ENCODE data around the gene TTC13.

Gene TTC13

DNA sequence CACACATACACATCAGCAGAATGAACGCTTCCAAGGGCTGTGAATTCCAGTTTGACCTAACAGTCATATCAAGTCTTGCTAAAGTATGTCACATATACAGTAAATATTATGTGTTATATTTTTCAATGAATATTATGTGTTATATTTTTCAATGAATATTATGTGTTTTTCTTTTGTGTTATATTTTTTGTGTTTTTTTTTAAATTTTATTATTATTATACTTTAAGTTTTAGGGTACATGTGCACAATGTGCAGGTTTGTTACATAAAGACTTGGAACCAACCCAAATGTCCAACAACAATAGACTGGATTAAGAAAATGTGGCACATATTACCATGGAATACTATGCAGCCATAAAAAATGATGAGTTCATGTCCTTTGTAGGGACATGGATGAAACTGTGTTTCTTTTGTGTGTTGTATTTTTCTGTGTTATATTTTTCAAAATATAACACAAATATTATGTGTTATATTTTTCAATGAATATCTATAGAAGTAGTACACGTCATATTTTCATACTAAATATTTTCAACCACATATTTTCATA, 35.5 kb downstream of the TTC13 start:
- no peak for DNase-seq

DNA sequence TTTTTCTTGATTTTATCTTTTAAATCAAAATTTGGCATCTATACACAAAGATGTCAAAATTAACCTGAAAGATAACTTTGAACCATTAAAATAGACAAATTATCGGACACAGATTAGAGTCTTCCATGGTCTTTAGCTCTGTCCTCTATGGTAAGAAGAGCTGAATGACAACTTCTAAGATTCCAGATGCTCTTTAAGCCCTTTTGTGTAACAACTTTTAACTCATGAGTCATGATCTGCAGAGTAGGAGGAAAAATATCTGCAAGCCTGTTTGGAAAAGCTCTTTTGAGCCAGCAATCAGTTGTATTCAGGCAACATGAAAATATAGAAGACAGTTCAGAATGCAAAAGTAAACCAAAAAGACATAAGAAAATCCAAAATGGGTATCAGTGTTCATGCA, 37.8 kb downstream of the TTC13 start:
- DNase-seq = no peak

DNA sequence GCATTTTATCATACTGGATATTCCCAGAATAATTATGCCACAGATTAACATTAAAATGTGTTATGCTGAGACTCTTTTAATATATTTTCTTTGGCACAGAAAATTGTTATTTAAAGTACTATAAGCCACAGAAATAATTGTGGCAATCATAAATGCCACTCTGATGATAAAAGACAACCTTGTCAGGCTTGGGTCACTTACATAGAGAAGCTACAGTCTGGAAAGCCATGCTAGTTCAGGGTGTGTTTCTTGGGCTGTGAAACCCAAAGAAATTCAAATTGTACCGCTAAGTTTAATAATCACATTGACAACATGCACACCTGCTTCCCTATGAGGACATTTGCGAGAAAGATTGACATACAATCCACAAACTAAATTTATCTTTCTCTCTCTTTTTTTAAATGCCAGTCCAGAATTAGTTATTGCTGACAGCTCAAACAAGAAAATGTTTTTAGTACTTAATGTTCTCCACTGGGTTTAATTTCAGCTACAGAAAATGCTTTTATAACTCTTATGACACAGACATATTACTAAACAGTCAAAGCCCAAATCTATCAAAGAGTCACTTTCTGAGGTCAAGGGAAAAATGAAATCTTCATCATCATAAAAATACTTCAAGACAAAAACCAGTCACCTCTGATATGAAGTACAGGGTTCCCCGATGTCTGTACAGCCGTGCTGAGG, 38.7 kb downstream of the TTC13 start:
- DNase-seq = no peak

DNA sequence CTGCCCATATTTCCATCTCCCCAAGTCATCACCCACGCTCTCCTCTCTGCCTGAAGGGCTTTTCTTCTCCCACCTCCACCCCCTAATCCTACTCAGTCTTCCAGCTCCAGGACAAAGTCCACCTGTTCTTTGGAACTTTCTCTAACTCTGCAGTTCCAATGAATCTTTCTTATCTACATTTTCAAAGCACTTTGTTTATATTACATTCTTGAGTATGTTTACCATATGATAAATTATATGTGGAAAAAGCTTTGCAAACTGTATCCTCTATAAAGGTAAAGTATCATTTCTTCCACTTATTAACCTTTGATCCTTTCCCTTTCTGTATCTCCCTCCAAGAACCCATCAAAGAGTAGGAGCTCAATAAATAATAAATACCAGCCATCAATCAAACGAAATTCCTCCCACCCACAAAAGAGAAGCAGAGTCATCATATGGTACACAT, 39.7 kb downstream of the TTC13 start:
- no peak for DNase-seq

DNA sequence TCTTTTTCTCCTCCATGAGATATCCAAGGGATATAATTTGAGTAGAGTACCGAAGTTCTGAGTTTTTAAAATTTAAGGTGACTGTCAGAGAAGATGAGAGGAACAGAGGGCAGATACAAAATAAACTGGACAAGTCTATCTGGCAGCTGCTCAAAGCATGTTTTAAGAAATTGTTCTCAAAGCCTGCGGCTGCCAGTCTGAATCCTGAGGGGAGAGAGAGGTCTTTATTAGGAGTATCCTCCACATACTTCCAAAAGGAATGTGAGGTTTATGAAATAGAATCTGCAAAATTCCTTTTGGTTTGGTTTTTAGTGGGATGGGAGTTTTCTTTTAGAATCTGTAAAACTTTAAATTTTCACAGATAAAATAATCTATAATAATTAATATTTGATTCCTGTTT, 41.3 kb downstream of the TTC13 start:
- no peak for DNase-seq

DNA sequence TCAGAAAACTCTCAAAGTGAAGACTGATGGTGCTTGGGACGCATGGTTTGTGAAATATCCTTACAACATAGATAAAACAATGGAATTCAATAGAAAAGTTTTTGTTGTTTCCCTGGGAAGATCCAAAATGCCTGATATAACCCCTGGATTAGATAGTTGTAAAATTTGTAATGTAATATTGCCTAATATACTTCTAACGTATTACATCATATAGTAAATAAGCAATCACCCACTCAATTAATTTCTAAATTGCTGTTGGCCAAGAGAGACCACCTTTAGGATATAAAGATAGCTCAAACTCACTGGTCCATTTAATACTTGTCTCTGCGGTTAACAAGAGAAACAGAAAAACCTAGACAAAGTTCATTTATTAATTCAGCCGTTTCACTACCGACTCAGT, 42.2 kb downstream of the TTC13 start:
- DNase-seq = no peak

DNA sequence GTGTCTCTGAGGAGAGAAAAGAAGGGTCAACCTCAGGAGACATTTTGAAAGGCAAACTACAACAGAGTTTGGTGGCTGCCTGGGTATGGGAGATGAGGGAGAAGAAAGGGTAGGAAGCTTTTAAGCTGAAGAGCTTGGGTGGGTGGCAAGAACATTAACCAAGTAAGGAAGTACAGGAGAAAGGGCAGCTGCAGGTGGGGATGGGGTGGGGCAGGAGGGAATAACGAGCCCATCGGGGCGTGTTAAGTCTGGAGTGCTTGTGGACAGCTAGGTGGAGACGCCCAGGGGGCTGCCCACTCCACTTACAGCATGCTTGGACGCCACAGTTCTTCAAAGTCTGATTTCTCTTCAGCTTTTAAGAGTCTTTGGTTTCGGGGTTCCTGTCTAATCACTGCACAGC, 42.8 kb downstream of the TTC13 start:
- no peak for DNase-seq

DNA sequence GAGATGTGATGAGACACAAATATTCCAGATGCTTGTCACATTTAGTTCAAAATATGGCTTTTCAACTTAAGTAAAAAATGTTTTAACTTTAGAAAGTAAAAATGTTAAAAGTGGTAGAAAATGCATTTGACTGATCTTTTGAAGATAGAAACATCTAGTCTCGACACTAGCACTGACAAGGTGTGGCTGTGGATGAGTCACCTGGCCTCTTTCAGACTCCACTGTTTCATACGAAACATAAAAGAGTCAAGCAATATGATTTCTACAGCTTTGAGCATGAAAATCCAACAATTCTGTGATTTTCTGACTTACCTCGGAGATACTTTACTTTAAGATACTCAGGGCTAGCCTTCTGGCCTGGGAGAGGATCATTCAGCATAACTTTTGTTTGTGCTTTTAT, 47.7 kb downstream of the TTC13 start:
- no peak for DNase-seq

DNA sequence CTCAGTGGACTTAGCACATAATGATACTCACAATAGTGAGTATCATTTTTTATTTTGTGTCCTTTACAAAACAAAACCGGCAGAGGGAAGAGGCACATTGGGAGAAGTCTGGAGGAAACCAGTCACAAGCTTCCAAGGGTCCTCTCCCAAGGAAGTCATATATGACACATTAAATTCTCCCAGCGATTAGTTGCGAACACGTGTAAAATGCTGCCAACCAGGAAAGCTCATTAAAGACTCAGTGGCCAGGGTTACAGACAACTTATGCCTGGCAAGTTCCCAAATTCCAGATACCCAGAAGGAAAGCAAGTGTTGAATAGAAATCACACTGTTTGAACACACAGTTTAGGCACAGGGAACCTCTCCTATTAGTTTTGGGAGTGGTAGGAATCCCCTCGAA, 52.5 kb downstream of the TTC13 start:
- no peak for DNase-seq

DNA sequence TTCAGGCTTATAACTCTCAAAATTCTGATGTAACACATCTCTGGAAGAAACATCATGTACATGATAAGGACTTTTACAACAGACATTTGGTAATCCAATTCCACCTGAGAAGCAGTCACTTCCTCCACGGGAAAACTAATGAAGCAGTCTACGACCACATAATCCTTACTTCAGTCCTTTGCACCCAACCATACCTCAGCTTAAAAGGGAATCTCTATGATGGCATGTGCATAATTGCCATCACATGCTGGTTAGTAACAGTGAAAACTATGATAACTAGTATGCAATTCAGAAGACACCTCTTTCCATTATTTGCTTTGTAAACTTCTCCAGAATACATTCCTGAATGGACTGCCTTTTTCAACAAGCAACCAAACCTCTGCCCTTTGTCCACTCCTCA, 53.1 kb downstream of the TTC13 start:
- no peak for DNase-seq

DNA sequence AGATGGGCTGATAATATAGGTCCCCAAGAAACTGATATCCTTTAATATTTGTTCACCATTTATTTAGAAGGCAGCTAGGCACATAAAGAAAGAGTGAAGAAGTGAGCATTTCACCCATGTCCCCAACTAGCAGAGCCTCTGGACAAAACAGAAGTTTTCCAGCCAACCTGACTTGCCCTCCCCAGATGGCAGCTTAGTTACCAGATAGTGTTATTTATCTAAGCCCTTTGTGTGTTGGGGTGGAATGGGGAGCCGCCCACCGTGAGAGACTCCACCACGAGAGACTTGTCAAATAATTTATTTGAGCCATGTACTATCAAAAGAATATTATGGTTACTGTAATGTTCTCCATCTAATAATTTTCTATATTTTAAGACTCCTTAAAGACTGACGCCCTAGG, 55.5 kb downstream of the TTC13 start:
- DNase-seq = no peak

DNA sequence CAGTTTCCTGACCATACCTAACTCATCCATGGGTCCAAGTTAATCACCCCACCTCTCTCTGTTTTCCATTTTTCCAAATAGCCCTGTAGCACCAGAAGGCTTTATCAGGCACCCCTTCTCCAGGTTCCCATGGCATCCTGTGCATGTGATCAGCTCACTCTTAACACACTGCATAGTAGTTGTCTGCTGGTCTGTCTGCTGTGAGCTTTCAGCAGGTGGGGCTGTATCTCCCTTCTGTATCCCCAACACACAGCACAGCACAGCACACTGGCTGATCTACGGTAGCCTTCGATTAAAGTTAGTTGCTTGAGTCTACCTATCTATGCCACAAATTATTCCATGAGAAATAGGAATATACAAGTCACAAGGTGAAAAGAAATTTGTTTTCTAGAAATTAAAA, 56.0 kb downstream of the TTC13 start:
- DNase-seq = no peak

DNA sequence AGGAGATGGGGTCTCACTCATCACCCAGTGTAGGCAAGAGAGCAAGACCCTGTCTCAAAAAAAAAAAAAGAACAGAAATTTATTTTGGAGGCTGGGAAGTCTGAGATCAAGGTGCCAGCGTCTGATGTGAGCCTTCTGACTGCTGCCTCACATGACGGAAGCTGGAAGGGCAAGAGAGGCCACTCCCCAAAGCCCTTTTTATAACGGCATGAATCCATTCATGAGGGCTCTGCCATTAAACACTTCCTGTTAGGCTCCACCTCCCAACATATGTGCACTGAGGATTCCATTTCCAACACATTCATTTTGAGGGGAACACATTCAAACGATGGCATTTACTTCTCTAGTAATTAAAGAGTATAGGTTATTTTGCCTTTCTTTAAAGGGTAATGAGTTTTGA, 59.5 kb downstream of the TTC13 start:
- no peak for DNase-seq

DNA sequence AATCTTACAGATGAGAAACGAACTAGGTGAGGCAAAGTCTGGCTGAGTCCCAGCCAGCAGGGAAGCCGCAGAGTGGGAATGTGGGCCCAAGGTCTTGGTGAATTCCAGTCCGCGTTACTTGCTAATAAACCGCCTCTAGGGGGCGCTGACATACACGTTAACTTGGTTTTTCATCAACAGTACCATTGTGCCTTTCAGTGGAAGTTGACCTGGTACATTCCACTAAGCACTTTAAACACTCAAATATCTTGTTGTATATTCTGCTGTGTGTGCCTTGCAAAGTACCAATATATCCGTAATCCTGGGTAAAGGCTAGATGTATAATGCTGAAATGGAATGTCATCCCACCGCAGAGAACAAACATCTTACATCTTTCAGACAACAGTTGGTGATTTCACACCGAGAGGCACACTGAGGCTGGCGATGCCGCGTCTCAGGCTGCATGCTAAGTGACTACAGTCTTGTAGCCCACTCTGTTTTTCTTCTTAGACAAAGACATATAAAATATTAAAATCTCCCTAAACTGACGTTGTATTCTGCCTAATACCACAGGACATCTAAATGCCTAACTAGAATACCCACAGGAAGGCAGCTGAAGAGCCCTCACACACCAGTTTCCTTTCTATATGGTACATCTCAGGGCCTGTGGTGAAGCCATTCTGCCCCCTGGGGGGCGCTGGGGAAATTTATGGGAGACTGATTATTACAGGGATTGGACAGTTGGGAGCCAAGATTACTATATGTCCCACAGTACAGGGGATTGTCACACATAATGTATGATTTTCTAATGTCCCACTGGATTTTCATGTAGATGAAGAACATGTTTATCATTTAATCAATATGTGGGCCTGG, 61.2 kb downstream of the TTC13 start:
- peak; percentile 58 for DNase-seq

DNA sequence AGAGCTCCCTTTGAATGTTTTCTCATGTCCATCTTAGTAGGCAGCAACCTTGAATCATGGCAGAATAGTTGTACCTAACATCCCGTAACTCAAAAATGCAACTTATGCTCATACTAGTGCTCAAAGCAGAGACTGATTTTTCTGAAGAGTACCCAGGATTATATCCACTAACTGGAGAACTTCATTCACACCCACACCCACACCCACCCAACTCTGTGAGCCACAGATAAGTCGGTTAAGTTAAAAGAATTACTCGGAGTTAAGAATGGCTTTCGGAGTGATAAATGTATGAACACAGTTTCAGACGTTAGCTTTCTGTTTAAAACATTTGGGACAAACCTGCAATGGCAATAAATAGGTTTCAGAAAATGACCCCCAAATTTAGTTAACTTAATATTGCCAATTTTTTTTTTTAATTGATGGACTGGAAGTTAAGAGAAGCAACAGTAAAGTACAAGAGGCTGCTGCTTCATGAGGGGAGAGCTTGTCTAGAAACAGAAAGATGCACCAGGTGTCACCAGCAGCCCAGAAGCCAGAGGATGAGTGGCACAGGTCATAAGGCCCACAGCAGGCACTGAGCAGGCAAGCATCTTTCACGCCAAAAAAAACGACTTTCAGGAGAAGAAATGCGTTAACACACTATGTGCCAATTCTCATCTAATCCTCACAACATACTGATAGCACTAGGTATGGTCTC, 61.9 kb downstream of the TTC13 start:
- no peak for DNase-seq

DNA sequence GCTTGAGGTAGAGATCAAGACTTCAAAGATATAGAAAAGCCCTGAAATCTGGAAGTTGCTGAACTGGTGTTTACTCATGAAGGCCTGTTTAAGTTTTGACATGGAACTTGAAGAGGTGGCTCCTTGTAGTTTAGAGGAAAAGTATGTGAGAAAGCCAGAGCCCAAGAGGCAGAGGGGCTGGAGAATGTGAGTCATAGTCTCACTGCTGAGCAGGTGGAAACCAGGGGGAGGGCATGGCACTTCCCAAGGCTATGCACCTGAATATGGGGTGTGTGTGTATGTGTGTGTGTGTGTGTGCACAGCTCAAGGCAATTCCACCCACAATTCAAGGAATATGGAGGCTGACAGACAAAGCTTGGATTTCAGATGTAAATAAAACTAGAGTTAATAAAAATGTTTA, 63.6 kb downstream of the TTC13 start:
- DNase-seq = no peak

DNA sequence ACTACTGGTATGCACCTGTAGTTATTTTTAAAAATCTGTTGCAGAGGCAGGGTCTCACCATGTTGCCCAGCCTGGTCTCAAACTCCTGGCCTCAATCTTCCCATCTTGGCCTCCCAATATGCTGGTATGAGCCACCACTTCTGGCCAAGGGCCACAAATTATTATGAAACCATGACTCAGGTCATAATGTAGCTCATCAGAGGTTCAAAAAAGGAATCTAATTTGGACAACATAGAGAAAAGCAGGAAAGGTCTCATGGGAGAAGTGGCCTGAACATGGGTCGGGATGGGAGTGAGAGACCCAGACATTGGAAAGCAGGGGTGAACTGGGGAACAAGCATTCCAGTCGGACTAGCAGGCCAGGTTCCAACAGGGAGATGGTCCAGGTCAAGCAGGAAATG, 65.2 kb downstream of the TTC13 start:
- no peak for DNase-seq

DNA sequence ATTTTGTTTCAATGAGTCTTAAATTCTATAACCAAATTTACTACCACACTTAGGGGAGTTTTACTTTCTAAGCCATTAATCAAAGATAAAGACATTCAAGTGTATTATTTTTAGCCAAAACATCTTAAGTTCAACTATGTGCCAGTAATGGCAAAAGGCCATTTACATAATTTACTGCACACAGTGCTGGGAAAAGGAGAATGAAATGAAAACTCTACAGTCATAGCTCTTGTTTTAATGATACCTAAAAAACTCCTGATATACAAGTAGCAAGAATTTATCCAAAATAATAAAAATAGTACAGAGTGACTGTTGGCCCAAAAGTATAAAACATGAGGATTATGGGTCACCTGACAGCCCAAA, 67.9 kb downstream of the TTC13 start:
- DNase-seq = no peak

DNA sequence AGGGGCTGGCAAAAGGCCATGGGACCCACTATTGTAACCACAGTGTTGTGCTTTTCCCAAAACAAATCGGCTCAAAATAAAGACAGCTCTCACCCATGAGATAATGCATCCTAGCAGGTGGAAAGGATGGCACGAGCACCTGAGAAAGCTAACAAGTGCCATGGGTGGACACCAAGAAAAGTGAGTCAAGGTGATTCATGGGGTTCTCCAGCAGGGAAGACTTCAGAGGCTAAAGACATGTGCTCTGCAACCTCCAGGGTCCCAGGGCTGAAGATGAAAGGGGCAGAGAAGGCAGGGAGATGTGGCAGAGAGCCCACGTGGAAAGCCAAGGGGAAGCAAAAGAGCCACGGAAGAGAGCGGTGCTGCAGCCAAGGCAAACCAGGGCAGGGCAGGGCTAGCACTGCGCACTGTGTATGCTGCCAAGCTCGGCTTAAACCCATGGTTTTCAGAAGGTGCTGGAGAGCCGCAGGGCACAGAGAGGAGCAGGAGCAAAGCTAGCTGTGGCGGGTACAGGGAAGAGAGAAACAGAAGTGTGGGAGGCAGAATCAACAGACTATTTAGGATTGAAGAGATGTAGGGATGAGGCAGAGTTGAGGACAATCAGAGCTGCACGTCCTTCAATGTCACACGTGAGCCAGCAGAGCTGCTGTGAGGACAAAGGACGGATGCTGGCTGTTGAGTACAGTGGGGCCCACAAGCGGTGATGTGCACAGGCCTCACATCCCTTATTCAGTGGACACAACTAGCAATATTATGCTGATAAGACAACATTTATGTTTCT, 68.5 kb downstream of the TTC13 start:
- no peak for DNase-seq

DNA sequence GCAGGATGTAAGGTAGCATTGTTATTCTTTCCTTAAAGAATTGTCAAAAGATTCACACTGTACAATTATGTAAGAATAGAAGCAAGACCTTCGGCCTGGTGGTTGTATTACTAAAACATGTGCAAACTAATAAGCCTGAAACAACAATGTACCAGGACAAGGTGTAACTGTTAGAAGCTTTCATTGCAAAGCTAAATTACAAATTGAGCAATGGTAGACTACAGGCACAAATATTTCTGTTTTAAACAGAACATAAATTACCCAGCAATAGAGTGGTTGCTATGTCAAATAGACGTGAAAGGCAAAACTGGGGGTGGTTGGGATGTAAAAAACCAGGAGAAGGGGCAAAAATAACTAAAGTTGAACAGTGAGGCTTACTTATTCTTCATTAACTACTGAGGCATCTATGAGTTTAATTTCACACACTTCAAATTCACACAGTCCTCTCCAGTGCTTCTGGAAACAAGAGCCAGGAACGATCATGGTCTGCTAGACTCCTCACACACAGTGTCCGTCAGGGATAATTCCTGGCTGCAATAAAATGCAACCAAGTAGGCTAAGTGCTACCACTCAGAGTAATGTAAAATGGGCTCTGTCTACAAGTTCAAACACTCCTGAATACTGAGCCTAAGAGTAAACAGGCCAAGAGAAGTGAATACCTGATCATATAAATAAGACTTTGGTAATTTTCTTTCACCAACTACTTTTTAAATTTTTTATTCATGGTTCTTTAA, 71.0 kb downstream of the TTC13 start:
- no peak for DNase-seq

DNA sequence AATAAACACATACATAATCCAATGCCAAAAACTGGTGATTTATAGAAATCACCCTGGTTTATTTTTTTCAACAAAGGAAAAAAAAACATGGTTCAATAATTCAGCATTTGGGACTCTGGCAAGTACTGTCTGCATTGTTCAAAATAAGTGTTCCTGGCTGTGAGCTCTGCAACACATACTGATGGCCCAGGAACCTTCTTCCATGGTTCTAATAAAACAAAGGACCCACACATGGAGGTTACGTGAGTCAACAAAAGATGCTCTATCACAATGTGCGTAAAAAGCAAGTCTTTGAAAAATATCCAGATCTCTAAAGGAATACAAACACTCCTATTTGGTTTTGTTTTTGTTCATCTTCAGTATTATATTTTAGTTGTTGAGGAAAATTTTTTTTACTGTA, 72.4 kb downstream of the TTC13 start:
- no peak for DNase-seq

DNA sequence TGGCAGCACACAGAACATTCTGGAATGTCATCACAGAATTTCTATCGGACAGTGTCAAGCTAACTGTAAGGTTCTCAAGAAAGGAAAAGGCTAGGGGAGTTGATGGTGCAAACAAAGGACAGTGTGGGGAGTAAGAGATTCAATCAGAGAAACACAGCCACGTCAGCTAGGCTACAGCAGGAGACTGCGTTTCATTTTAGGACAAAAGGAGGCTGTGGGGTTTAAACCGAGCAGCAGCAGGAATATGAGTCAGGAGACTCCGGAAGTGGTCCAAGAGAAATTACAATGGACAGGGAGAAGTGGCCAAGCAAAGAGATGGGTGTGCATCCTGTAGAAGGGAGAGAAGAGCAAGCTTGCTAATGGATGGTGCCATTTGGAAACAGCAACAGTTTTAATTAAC, 72.9 kb downstream of the TTC13 start:
- DNase-seq = no peak
